HG02981 (cell line): ENCODE measurements around the gene FAM162A.
A peak's percentile ranks its signal among the peaks of the same experiment; 100 is the strongest.

ENCODE experiments used
- ATAC-seq: cut with Tn5 transposase; IDR thresholded peaks from one replicate; pipeline ENCODE4 v1.9.1; 2021; ENCODE audit warnings: mild to moderate bottlenecking, moderate library complexity; ENCODE audit not compliant: unreplicated experiment

FAM162A gene

DNA sequence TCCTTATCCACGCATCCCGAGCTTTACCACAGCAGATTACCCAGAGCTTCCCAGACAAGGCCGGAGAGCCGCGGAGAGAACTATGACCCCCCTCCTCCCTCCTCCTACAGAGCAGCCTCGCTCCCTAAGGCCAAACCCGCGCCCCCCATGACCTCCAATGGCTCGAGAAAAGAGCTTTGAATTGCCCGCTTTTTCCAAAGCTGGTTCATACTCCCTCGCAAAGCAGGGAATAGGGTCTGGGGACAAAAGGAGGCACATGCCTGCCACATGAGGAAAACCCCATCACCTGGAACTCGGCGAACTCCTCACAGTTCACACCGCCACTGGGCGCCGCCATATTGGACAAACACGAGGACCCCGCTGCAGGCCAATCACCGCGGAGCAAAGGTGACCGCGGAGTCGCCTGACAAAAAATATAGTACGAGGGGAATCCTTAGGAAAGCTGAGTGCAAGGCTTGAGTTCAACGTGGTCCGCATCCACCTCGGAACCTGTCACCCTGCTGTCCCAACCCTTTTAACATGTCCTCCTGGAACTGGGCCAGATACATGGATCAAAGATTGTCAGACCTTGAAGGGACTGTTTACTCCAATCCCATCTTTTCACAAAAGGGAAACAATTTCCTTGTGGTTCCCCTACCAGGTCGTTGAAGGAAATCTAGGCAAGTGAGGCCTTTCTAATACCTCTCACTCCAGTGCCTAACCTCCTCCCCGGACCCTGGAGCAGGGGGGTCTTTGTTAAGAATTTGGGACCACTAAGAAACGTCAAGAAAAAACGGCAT, 905 bp upstream of the FAM162A start, which contains the start of gene MIX23:
MIX23 (minus strand) TSS at position 344 of the 779 bp plus-strand sequence; CDS start at position 337, 7 bp downstream.
- peak; percentile 28 for ATAC-seq

- no peak for ATAC-seq
Observed at GRCh38 chr3:122387709-122388108, 3.7 kb downstream of the FAM162A start.

DNA sequence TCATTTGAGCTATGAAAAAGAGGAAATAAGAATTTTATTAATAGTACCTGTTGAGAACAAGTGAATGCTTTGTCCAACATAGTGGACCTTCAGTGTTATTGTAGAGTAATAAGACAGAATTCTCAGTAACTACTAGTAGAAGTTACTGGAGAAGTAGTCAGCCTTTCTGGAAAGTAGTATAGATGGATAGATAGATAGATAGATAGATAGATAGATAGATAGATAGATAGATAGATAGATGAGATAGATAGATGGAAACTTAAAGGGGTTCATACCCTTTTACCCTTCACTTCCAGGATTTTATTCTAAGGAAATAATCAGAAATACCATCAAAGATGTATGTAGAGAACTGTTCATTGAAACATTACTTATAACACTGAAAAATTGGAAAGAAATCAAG, 5.2 kb downstream of the FAM162A start:
- ATAC-seq: no peak

GRCh38 chr3:122389892-122390291, 5.9 kb downstream of the FAM162A start:
- no peak for ATAC-seq

DNA sequence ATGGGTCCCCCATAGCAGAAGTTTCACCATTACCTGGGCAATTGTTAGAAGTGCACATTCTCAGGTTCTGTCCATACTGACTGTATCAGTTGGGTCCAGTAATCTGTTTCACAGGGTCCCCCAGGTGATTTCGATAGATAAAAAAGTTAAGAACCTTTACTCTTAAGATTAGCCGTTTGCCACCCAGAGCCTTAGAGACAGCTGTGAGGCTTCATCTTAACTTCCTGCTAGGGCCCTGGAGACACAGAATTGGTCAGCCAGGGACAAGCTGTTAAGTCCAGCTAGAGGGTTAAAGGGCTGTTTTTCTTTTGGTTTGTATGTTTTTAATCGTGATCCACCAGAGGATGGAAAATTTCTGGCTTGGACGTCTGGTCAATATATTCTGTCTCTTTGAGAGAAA, 6.7 kb downstream of the FAM162A start:
- ATAC-seq: no peak

GRCh38 chr3:122391681-122392446, 7.9 kb downstream of the FAM162A start:
- ATAC-seq: no peak

DNA sequence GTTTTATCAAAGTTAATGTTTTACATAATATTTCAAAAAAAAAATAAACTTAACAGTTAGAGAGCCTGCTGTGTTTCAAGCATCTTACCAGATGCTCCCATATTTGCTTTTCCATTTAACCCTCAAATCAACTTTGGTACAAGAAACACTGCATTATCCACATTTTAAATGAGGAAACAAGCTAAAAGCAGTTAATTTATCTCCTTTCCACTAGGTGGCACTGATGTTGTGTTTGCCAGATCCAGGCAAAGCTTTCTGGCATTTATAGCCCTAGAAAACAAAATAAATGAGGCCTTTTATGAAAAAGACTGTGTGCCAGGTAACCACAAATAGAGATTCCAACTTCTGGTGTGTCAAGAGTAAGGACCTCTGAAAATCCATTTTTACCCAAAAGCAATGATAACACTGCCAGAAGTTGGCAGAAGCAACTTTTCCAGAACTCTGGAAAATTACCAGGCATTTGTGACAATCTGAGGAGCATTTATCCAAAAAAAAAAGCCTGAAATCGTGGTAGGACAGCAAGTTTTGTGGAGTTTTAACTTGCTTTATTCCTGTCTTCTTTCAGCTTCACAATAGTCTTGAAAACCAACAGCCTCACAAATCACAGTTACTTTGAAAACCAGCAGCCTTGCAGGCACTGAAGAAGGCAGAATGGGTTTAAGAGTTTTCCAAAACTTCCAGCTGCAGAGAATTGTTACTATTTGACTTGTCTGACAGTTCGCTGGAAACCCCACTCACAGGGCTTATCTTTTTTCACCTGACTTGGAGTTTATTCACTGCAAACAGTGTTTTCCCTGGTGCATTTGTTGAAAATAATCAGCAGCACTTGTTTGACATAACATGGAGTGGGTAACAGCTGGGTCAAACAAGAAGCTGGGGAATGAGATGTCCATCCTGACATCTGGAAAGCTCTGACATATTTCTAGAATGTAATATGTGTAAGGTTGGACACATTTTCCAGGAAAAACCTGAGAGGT, 9.2 kb downstream of the FAM162A start:
- ATAC-seq: no peak

- ATAC-seq: no peak
Observed at GRCh38 chr3:122394173-122394572, 10.2 kb downstream of the FAM162A start.

GRCh38 chr3:122395582-122395981, 11.6 kb downstream of the FAM162A start:
- no peak for ATAC-seq

- no peak for ATAC-seq
Observed at GRCh38 chr3:122396511-122396910, 12.5 kb downstream of the FAM162A start.

GRCh38 chr3:122397201-122397600, 13.2 kb downstream of the FAM162A start:
- no peak for ATAC-seq

GRCh38 chr3:122398920-122399319, 14.9 kb downstream of the FAM162A start:
- ATAC-seq: no peak

- ATAC-seq: no peak
Observed at GRCh38 chr3:122403489-122403888, 19.5 kb downstream of the FAM162A start.

GRCh38 chr3:122405015-122405414, 21.0 kb downstream of the FAM162A start:
- ATAC-seq: no peak

GRCh38 chr3:122406198-122406597, 22.2 kb downstream of the FAM162A start:
- ATAC-seq: no peak

- ATAC-seq: no peak
Observed at GRCh38 chr3:122407946-122408345, 24.0 kb downstream of the FAM162A start.

- no peak for ATAC-seq
Observed at GRCh38 chr3:122409446-122409845, 25.5 kb downstream of the FAM162A start.

DNA sequence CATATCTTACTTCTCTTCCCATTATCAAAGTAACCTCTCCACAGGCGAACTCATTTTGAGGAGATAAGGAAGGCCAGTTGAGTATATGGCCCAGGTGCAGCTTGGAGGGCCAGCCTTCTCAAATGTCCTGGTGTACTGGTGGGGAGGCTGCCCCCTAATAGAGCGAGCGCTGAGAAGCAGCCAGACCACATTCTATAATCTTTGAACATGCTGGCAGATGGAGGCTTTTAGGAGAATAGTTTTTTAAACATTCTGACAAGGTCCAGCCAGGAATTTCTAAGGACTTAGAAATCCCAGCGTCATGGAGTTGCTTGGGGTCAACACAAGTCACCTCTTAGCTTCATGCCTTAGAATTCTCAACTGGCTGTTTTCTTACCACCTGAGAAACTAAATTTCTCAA, 26.1 kb downstream of the FAM162A start:
- no peak for ATAC-seq

GRCh38 chr3:122410639-122411038, 26.7 kb downstream of the FAM162A start:
- ATAC-seq: no peak

DNA sequence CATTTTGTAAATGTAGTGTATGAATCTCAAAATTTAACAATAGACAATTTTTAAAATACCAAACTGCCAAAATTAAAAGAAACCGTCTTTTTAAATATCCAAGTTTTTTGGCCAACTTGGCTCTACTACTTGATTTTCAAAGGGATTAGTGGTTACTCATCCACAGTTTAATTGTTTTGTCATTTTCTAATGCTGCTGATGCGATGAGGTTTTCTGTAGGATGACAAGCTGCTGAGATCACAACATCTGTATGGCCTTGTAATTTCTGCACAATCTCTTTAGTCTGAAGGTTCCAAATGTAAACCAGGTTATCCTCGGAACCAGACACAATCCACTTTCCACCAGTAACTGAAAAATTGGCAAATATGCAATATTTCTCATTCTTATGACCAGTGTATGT, 30.4 kb downstream of the FAM162A start:
- no peak for ATAC-seq
